ENCODE results near the gene HRC.
"Not testable (repeated sequence)": the region's sequence is repeated elsewhere in the genome, so short reads cannot be mapped to it uniquely, and the experiment has no call there.

HRC gene

DNA sequence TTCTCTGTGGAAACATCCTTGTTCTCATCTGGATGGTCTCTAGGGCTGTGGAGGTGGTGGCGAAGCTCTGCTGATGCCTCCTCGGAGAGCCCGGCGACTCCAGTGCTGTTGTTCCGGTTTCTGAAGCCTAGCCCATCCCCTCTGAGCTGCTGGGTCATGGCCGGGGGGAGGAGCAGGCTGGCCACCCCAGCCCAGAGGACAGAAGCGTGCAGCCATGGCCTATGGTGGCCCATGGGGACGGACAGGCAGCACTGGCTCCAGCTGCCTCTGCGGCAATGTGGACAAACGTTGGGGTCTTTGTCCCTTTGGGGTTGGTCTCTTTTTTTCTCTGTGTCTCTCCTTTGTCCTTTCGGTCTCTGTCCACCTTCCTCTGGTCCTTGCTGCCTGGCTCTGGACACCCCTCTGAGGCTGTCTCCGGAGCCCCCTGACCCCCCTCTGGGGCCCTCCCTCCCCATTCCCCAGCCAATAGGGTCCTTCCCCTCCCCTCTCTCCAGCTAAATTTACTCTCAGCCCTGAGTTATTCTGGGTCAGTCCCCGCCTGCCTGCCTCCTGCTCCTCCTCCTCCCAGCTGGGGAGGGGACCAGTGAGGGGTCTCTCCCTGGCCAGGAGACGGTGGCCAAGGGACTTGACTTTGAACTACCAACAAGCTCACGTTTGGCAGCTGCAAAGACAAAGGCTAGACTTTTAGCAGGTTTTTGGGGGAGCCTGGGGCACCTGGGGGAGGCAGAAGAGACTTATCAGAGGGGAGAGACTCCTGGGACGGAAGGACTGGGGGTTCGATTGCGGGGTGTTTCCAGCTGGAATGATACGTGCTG lies at the start of gene HRC:
TSS of gene HRC (minus strand) at position 392 of the 815 bp plus-strand sequence. CDS start at position 233, 159 bp downstream.
- no peak for DNase-seq

- DNase-seq: no peak
Measured at GRCh38 chr19:49201042-49201441, 45.8 kb upstream of the HRC start.

GRCh38 chr19:49200238-49200862 lies 45.2 kb upstream of the HRC start:
- DNase-seq: no peak

- peak; percentile 74 for DNase-seq
Measured at GRCh38 chr19:49196527-49197240, 41.5 kb upstream of the HRC start.

DNA sequence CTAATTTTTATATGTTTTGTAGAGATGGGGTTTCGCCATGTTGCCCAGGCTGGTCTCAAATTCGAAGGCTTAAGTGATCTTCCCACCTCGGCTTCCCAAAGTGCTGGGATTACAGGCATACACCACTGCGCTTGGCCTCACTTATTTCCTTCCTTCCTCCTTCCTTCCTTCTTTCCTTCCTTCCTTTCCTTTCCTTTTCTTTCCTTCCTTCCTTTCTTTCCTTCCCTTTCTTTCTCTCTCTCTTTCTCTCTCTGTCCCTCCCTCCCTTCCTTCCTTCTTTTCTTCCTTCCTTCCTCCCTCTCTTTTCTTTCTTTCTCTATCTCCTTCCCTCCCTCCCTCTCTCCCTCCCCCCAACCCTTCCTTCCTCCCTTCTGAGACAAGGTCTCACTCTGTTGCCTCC lies 39.2 kb upstream of the HRC start:
- DNase-seq: no peak

DNA sequence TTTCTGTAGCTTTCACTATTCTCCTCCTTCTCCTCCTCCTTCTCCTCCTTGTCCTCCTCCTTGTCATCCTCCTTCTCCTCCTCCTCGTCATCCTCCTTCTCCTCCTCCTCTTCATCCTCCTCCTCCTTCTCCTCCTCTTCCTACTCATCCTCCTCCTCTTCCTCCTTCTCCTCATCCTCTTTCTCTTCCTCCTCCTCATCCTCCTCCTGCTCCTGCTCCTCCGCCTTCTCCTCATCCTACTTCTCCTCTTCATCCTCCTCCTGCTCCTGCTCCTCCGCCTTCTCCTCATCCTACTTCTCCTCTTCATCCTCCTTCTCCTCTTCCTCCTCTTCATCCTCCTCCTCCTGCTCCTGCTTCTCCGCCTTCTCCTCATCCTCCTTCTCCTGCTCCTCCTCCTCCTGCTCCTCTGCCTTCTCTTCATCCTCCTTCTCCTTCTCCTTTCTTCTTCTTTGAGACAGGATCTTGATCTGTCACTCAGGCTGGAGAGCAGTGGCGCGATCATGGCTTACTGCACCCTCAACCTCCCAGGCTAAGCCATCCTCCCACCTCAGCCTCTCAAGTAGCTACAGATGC lies 38.7 kb upstream of the HRC start:
- DNase-seq: peak; percentile 64

GRCh38 chr19:49190781-49191180 lies 35.6 kb upstream of the HRC start:
- no peak for DNase-seq

GRCh38 chr19:49189259-49189658 lies 34.1 kb upstream of the HRC start:
- no peak for DNase-seq

GRCh38 chr19:49188626-49189200 lies 33.5 kb upstream of the HRC start:
- no peak for DNase-seq

- DNase-seq: no peak
Measured at GRCh38 chr19:49186108-49186507, 30.9 kb upstream of the HRC start.

DNA sequence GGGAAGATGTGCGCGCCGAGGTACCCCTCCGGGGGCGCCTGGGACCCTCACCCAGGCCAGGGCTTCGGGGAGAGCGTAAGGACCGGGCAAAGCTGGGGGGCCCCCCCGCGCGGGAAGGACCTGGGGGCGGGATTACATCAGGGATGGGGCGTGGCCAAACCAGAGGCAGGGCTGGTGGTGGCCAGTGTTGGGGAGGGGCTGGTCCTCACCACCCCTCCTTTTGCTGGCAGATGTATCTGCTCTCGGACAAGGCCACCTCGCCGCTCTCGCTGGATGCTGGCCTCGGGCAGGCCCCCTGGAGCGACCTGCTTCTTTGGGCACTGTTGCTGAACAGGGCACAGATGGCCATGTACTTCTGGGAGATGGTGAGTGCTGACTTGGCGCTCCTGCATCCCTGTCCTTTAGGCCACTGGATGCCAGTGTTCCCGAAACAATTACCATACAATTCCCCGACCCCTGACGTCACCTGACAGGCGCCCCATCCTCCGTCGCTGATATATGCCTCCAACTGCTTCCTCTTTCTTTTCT lies 27.7 kb upstream of the HRC start:
- DNase-seq: no peak

- DNase-seq: not testable (repeated sequence)
Measured at GRCh38 chr19:49182010-49182847, 27.0 kb upstream of the HRC start.

- no peak for DNase-seq
Measured at GRCh38 chr19:49180659-49181058, 25.5 kb upstream of the HRC start.

- no peak for DNase-seq
Measured at GRCh38 chr19:49173198-49173597, 18.0 kb upstream of the HRC start.

- DNase-seq: no peak
Measured at GRCh38 chr19:49168421-49168820, 13.2 kb upstream of the HRC start.

DNA sequence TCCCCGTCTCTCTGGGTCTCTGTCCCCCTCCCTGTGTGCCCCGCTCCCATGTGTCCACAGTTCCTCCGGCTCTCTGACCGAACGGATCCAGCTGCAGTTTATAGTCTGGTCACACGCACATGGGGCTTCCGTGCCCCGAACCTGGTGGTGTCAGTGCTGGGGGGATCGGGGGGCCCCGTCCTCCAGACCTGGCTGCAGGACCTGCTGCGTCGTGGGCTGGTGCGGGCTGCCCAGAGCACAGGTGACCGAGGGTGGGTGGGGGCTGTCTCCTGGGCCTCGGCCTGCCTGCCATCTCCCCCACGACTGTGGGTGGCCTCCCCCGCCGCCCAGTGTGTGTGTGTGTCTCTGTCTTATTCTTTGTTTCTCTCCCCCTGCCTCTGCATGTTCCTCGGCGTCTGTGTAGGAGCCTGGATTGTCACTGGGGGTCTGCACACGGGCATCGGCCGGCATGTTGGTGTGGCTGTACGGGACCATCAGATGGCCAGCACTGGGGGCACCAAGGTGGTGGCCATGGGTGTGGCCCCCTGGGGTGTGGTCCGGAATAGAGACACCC lies 12.7 kb upstream of the HRC start:
- DNase-seq: no peak

DNA sequence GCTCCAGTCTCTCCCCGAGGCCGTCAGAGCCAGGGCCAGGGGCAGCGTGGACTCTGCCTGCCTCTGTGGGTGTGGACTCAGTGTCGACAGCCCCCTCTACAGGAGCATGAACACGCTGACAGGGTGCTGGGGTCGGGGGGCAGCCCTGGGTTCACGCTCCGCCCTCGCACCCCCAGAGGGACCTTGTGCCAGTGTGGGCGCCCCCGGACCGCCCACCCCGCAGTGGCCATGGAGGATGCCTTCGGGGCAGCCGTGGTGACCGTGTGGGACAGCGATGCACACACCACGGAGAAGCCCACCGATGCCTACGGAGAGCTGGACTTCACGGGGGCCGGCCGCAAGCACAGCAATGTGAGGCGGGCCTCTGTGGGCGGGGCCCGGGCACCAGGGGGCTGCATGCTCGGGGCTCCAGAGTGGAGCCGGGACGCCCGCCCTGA lies 10.7 kb upstream of the HRC start:
- no peak for DNase-seq

DNA sequence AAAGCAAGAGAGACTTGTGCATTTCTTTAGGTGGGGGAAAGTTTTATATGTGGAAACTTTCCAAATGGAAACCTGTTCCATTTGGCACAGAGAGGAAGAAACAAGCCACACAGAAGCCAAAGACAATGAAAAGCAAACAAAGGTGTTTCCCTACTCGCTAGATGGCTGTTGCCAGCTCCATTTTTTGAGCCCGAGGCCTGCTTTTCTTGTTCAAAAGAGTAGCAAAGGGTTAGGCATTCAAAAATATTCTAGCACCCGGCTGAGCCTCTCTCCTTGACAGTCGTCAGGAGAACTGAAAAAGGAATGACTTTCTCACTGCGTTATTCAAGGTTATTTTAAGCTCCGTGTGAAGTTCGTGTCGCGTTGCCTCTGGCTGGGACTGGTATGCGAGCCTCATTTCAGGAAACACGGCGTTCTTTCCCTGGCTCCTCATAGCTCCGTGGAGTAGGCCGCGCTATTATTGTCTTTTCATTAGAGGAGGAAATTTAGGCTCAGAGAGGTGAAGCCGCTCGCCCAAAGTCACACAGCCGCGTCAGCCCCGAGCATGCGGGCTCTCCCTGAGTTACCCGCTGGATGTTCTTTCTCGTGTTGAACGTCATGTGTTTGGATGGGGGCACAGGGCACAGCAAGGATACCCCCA lies 10.0 kb upstream of the HRC start:
- no peak for DNase-seq

- peak; percentile 38 for DNase-seq
Measured at GRCh38 chr19:49161987-49162386, 6.8 kb upstream of the HRC start.

- DNase-seq: no peak
Measured at GRCh38 chr19:49160450-49161189, 5.4 kb upstream of the HRC start.
